DMS79 treated with DMSO at 0.1 percent for 48 hours (cell line): Measurements from ENCODE around the gene ABHD5.

Experiments
- DNase-seq: peaks from one replicate; lab custom pipeline; 2025; lab: John Stamatoyannopoulos, UW

ABHD5 gene

DNA sequence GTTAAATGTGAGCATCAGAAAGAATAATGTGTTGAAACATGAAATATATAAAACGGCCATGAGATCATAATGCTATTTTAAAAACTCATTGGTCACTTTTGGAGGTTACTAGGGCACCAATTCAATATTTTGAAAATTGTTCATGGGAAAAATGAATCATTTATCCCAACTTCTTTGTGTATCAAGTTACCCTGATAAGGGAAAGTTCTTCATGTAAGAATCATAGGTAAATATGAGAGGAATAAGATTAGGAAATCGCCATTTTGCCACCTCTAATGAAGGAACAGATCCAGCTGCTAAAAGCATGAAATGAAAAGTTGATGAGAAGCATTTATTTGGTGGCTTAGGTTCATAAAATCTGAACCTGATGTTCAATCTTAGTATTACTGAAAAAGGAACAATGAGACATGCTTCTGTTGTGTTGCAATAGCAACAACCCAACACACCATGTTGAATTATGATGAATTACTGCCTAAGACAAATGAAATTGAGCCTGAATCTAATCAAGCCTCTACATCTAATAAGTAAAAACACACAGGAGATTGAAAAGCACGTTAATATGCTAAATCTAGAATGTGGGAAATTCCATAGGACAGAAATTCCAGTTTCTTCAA lies 32.5 kb downstream of the ABHD5 start:
- no peak for DNase-seq

DNA sequence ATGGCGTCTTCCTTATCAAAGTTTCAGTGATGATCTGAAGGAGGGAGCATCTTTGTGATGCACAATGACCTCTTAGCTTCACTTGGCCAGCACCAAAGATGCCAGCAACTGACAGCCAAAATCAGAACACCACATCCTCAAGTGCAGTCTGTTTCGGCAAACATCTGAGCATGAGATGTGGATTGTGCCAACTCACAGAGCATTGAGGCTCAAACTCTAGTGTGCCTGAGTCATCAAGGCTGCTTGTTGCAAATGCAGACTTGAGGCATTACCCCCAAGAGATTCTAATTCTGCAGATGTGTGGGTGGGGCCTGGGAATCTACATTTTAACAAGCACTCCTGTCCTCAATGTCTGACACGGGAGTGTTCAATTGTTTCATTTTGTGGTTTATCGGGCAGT lies 35.8 kb downstream of the ABHD5 start:
- no peak for DNase-seq

DNA sequence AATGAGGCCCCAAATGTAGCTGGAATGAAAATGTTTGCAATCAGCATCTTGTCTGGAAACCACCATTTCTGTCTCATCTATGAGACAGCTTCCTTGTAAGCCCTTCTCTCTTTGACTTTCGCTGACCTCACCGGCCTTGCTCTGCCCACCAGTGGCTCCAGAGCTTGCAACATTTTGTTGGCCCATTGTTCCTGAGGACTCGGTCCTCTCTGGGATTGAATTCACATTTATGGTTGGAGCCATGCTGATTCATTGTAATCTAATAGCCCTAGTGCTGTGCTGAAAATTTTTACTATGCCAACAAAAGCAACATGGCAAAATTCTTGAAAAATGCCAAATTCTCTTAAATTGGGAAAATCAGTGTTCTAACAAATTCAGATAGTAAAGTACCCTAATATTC lies 37.2 kb downstream of the ABHD5 start:
- no peak for DNase-seq

DNA sequence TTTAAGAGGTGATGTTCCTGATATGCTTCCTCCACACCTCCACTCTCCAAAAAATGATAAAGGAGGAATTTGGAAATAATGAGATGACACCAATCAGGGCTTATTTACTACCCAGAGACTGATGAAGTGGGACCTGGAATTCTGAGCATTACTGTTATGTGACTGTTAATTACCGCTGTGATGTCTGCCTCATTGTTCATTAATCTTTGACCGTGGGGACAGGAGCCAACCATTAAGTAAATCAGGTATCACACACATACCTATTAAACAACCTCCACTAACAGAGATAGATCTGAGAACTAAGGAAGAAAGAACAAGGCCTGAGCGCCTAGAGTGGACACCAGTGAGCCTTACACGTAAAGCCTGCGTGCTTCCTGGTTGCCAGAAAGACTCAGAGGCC lies 37.7 kb downstream of the ABHD5 start:
- DNase-seq = no peak

DNA sequence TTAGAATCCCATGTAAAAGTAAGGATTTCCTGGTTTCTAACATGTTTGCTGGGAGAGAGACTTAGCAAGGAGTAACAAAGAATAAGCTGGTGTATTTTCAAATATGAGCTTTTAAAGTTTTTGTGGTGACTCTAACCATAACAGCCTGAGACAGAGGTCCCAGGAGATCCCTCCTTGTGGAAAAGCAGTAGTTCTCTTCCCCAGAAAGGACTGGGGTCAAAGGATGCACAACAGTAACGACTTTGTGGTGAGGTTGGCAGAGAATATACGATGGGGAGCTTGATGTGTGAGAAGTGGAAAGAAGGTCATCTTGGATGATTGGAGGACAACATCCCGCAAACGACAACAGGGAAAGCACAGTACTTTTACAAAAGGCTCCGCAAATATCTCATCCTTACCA lies 38.2 kb downstream of the ABHD5 start:
- no peak for DNase-seq

DNA sequence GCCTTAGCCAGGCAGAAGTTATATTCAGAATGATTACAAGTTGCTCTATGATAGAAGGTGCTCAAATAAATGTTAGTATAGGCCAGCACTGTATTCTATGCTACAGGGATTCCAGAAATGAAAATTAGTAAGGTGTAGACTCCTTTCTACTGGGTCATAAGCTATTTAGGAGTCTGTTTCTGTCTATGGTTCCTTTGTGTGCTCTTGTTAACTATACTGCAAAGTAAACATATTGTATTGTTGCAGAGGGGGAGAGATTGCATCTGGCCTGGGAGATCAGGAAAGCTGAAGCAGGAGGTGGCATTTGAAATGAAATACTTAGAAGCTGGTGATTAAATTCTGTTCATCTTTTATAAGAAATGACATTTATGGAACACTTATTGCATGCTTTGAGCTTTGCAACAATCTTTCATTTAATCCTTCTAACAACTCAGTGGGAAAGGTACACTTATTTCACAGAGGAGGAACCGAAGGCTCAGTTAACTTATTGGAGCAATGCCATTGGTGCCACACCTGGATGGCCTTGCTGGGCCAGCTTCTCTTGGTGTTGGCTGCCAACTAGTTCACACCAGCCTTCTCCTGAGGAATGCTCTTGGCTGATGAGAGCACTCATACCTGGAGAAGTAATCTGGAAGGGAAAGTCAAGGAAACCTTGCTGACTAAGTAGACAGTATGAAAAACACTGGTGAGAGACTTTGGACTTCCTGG lies 39.1 kb downstream of the ABHD5 start:
- no peak for DNase-seq

DNA sequence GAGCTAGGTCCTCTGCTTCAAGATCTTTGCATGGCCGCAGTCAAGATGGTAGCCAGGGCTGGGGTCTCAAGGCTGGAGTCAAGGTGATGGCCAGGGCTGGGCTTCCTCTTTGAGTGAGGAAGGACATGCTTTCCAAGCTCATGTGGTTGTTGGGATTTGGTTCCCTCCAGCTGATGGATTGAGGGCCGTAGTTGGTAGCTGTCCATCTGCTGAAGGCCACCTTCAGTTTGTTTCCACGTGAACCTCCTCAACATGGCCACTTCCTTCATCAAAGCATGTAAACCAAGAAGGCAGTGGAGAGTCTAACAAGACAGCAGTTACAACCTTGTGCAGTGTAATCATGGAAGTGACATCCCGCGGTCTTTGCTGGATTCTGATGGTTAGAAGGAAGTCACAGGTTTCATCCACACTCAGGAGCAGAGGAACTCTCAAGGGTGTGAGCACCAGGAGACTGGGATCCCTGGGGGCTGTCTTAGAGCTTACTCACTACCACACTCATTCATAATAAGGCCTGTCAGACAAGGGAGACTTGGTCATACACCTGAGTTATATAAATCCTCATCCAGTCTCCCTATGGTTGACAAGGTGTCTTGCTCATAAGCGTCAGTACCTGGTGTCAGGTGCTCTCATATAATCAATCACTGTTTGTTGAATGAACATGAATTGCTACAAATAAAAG lies 42.1 kb downstream of the ABHD5 start:
- no peak for DNase-seq

DNA sequence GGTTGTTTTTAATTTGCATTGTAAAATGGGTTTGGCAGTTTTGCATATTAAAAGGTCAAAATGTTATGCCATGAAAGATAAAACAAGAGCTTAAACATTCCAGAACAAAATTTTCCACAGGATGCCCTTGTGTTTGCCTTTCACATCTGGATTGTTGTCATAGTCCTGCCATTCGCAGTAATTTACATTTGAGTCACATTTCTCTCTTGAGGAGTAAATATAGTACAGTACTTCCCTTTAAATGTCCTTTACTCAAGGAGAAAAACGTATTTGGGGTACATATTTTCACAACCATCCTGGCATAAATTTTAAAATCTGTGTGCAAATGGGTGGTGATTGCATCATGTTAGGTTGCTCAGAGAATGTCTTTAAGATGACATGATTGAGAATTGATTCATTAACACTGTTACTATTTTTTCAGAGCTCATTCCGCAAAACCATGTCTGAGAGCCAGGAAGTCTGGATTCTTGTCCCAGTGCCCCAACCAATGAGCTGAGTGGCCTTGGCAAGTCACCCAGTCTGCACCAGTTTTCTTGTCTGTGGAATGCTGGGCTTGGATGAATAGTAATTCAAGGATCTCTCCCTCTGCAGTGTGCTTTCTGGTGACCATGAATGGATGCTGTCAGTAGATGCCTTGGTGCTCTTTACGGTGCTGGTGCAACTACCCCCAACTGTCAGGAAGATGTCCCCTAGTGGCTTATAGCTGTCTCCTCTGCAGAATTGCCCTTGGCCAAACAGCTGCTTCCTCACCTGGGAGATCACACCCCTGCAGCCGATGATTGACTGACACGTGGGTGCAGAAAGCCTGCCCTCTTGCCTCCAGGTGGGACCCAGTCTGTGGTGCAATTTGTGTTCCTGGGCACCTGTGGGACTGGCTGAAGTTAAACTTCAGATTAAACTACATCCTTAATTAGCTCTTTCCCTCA lies 43.0 kb downstream of the ABHD5 start:
- DNase-seq = no peak

DNA sequence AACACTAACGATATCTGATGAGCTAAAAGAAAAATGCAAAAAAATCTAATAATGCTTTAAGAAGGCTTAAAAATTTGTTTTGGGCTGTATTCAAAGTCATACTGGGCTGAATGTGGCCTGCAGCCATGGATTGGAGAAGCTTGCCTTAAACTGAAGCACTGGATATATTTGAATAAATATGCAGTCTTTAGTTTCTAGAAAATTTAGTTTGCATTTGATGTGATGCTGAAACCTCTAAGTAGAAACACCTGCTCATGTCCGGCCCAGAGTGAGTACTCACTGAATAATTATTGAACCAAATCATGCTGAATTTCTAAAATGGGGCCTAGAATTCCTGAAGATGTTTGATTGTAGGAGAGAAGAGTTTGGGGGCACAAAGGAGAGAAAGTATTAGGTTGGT lies 43.9 kb downstream of the ABHD5 start:
- DNase-seq = no peak

DNA sequence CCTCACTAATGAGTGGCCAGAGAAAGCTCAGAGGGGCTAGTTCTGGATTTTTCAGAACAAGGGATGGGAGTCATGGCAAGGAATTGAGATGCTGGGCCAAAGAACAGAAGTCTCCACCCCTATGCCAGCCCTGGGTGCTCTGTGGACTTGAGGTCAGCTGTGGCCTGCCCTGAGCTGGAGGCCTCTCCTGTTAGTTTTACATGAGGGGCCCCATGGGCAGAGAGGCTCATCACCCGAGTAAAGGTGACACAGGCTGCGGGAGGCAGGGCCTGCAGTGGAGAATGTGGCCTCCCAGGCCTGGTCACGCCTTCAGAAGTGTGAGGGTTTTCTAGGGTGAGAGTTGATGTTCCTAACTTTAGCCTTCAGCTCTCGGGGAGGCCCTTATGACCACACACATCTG lies 44.9 kb downstream of the ABHD5 start:
- DNase-seq = no peak

DNA sequence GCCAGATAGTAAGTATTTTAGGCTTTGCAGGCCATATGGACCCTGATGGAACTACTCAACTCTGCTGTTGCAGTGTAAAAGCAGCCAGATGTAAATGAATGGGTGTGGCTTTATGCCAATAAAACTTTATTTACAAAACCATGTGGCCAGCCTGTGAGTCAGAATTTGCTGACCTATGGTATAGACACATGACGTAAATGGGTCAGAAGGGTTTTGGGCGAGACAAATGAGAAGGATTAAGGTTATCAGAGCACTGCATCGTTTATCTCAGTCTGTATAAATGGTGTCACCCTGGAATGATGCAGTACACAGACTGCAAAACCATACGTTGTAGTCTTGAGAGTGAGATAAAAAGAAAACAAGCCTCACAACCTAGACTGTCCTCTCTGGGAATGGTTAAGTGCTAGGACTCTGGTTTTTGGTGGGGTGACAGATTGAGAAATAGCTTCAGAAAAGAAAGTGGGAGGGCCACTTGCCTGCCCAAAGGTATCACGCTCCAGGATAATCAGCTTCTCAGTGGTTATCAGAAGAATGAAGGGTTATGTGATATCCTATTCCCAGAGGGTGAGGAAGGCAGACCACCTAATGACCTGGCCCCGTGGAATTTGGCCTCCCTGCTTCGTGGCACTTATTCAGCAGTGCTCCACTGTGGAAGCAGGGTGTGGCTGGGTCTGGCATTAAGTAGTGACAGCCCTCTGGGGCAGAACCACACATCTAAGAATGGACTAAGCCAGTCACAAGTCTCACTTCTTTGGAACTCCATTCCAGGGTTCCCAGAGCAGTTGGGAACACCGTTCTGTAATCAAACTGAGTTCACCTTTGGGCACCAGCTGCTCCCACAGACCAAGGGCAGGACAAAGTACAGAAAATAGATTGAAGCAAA lies 46.1 kb downstream of the ABHD5 start:
- DNase-seq = no peak

DNA sequence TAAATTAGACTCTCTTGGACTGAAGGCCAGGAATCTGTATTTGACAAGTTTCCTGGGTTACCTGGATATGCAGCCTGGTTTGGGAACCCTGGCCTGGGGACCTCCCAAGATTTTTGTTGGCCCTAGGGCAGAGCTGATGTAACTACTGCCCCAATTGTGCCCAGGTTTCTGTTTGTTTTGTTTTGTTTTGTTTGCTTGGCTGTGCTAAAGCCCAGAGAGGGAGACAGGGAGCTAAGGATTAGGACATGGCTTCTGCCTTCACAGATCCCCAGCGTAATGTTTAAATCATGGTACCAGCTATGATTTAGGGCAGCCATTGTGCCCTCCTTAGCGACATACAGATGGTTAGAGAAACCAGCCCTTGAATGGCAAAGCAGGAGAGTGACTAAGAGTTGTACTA lies 47.6 kb downstream of the ABHD5 start:
- DNase-seq = no peak

DNA sequence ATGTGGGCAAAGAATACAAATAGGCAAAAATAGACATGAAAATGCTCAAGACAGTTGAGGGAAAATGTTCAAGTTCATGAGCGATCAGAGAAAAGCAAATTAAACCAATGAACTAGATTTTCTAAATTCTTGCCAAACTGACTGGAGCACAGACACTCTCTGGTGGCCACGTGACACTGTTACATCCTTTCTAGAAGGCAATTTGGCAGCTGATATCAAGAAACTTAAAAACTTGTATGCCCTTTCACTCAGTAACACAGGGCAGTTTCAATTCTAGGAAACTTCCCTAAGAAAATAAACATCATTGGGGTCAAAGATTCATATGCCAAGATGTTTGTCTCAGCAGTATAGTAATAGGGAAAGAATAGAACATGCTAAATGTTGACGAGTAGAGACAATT lies 52.2 kb downstream of the ABHD5 start:
- no peak for DNase-seq

DNA sequence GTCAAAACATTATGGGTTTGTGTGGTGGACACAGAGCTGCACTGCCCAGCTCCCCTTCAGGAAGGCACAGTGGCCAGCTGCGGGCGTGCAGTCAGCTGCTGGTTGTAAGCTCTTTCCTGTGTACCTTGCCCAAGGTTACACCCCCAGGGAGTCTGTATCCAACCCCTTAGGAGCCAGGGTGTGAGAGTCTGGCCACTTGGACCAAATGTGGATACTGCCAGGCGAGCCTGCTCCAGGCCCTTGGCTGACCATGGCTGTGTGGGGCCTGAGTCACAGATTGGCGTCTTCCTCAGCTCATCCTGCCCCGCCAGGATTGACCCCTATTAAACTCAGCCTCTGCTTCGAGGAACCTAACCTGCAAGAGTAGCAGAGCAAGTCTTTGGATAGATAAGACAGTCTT lies 56.9 kb downstream of the ABHD5 start:
- DNase-seq = no peak

DNA sequence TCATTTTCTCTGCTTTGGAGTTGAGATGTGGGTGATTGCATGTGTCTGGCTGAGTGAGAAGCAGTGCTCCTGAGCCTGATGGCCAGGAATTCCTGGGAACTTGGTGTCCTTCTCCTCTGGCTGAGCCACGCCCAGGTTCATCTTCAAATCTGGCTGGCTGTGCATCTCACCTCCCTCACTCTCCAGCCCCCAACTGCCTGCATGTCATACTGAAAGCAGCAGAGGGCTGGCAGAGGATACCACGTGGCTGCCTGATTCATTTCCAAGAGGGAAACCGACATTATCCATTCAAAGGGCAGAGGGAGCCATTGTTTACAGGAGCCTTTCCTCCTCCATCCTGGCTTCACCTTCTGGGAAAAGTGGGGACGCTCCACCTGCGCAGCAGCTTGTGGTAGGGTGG lies 57.4 kb downstream of the ABHD5 start:
- no peak for DNase-seq

DNA sequence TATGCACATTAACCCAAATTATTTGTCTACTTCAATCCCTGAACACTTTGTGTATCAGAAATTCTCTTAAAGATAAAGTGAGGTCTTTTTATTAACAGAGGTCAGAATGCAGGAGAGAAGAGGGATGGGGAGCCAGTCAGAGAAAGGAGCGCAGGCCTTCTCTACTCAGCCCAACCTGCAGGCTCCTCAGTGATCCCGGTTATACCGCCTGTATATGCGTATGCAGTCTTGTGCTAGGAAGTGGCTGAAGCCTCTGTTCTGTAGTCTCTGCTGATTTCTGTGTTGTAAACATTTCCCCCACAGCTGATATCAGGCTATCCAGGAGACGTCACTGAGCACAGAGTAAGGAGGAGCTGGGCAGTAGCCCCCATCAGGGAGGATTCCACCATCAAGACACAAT lies 57.9 kb downstream of the ABHD5 start:
- DNase-seq = no peak

DNA sequence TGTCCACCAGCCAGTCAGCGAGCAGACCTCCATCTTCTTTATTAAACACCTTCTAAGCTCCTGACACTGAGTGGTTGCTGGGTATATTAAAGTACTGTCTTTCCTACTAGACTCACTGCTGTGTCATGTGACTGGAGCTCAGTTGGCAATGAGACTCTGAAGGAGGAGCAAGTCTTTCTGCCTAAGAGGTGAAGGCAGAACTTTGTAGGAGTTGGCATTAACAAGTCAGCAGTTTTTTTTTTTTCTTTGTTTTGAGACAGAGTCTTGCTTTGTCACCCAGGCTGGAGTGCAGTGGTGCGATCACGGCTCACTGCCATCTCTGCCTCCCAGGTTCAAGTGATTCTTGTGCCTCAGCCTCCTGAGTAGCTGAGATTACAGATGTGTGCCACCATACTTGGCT lies 62.2 kb downstream of the ABHD5 start:
- DNase-seq = no peak

DNA sequence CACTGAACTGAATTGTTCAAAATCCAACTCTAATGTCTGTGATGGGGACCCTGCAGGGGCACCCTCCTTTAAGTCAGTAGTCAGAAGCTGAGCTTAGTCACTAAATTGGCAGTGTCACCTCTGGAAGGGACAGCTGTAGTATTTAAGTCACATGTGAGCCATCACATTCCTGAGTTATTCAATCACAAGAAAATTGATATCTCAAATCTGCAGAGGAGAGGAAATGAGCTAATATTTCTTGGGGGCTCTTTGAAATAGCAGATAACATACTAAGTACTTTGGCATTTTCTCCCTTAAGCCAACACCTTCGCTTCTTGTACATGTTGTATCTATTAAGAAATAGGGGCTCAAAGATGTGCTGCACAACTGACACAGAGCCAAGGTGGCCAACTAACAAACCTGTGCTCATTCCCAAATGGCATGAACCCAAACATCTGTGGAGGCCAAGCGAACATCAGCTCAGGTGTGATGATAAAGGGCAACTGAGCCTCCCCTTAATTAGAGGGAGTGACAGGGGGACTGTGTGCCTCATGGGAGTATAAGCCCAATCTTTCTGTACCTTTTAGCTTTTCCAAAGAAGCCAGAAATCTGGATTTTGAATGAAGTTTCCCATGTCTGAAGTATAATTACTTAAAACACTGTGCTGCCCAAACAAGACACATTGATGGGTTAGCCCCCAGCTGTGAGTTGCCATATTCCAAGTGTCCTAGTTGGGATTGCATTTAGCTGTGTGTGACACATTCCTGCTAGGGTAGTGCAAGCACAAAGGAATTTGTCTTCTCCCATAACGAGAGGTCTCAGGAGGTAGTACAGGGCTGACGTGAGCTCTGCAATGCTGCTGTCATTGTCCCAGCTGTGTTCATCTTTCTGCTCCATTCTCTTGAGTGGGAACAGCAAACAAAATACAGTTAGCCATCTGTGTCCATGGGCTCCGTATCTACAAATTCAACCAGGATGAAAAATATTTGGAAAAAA lies 63.3 kb downstream of the ABHD5 start:
- DNase-seq = no peak

DNA sequence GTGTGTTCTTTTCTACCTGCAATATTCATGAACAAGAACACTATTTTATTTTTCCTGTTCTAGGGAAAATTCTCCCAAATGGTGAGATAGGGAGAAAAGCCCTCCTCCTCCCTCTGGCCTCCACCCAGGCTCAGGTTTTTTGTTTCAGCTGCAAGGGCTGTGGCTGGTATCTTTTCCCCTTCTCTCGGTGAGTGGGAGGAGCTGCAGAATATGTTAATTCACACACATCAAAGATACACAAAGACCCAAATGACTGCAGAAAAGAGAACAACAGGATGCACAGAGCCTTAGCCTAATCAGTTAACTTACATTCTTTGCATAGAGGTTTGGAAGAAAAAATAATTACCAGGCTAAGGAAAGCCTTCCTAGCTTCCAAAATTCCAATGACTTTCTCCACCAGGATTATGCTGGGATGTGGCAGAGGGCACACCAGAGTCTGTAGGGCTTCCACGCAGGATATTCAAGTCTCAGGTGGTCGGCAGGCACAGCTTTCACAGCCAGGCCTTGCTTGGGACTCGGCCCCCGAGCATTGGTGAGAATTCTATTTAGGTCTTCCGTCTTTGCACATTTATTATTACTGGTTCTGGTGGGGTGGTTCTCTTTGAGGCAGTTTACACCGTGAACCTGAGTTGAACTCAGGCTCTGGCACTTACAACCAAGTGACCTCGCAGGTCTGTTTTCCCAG lies 64.9 kb downstream of the ABHD5 start:
- no peak for DNase-seq
